Measurements from ENCODE around the gene TMUB1.

Gene TMUB1

GRCh38 chr7:151120896-151121295 lies 37.6 kb upstream of the TMUB1 start:
- no peak for DNase-seq

- DNase-seq, result no peak
Observed at GRCh38 chr7:151119902-151120301, 36.6 kb upstream of the TMUB1 start.

GRCh38 chr7:151119055-151119415 lies 35.7 kb upstream of the TMUB1 start:
- DNase-seq, result no peak

- no peak for DNase-seq
Observed at GRCh38 chr7:151118108-151119054, 35.1 kb upstream of the TMUB1 start.

GRCh38 chr7:151117565-151117964 lies 34.3 kb upstream of the TMUB1 start:
- no peak for DNase-seq

GRCh38 chr7:151116603-151117440 lies 33.5 kb upstream of the TMUB1 start:
- DNase-seq, result no peak

GRCh38 chr7:151115836-151116418 lies 32.6 kb upstream of the TMUB1 start:
- no peak for DNase-seq

GRCh38 chr7:151115121-151115835 lies 32.0 kb upstream of the TMUB1 start:
- no peak for DNase-seq

GRCh38 chr7:151114151-151115090 lies 31.1 kb upstream of the TMUB1 start:
- no peak for DNase-seq

- no peak for DNase-seq
Observed at GRCh38 chr7:151113344-151114150, 30.3 kb upstream of the TMUB1 start.

GRCh38 chr7:151110941-151111645 lies 27.8 kb upstream of the TMUB1 start:
- DNase-seq, result no peak

GRCh38 chr7:151110236-151110940 lies 27.1 kb upstream of the TMUB1 start:
- DNase-seq, result no peak

- no peak for DNase-seq
Observed at GRCh38 chr7:151109094-151110048, 26.1 kb upstream of the TMUB1 start.

- DNase-seq, result no peak
Observed at GRCh38 chr7:151107882-151108281, 24.6 kb upstream of the TMUB1 start.

- DNase-seq, result no peak
Observed at GRCh38 chr7:151104411-151105235, 21.3 kb upstream of the TMUB1 start.

GRCh38 chr7:151103973-151104372 lies 20.7 kb upstream of the TMUB1 start:
- no peak for DNase-seq

GRCh38 chr7:151102991-151103390 lies 19.7 kb upstream of the TMUB1 start:
- no peak for DNase-seq
